HEK293T (cell line): ENCODE measurements around the gene RSPH6A.

Experiments used
- CTCF ChIA-PET: fragments of 350-600 bp; formaldehyde crosslinking; extraction: SDS; loops from one replicate; lab custom pipeline; 2021; ENCODE audit warnings: antibody characterized with exemption, inconsistent platforms; lab: Yijun Ruan, JAX
- POLR2A ChIA-PET: fragments of 350-600 bp; formaldehyde crosslinking; extraction: SDS; loops from one replicate; lab custom pipeline; 2020; ENCODE audit warnings: antibody characterized with exemption, inconsistent platforms; lab: Yijun Ruan, JAX
- DNase-seq: peaks from one replicate; pipeline ENCODE4 v3.0.0; 2012; ENCODE audit warnings: mixed read lengths; ENCODE audit errors: extremely low spot score
- ARNT ChIP-seq: fragments of 450-650 bp; IDR thresholded peaks from 2 replicates; pipeline ENCODE4 v1.6.1; 2017; ENCODE audit warnings: mild to moderate bottlenecking
- BHLHE40 ChIP-seq: fragments of 450-650 bp; IDR thresholded peaks from 2 replicates; pipeline ENCODE4 v1.6.1; 2016; ENCODE audit warnings: mild to moderate bottlenecking, moderate library complexity, borderline replicate concordance
- CTBP1 ChIP-seq: fragments of 450-650 bp; IDR thresholded peaks from 2 replicates; pipeline ENCODE4 v1.6.1; 2016; ENCODE audit warnings: borderline replicate concordance
- ELF4 ChIP-seq: fragments of 450-650 bp; IDR thresholded peaks from 2 replicates; pipeline ENCODE4 v1.6.1; 2017; ENCODE audit warnings: antibody characterized with exemption
- FOXA1 ChIP-seq: fragments of 450-650 bp; IDR thresholded peaks from 2 replicates; pipeline ENCODE4 v1.6.1; 2016; ENCODE audit warnings: mild to moderate bottlenecking
- FOXK2 ChIP-seq: fragments of 450-650 bp; IDR thresholded peaks from 2 replicates; pipeline ENCODE4 v1.6.1; 2016; ENCODE audit warnings: mild to moderate bottlenecking
- FOXM1 ChIP-seq: fragments of 450-650 bp; IDR thresholded peaks from 2 replicates; pipeline ENCODE4 v1.6.1; 2017; ENCODE audit warnings: mild to moderate bottlenecking, borderline replicate concordance
- HDGF ChIP-seq: fragments of 450-650 bp; IDR thresholded peaks from 2 replicates; pipeline ENCODE4 v1.6.1; 2017; ENCODE audit warnings: antibody characterized with exemption, borderline replicate concordance
- L3MBTL2 ChIP-seq: fragments of 450-650 bp; conservative IDR thresholded peaks from 2 replicates; pipeline ENCODE4 v1.6.1; 2016; ENCODE audit warnings: mild to moderate bottlenecking
- LEF1 ChIP-seq: fragments of 450-650 bp; IDR thresholded peaks from 2 replicates; pipeline ENCODE4 v1.6.1; 2017; ENCODE audit warnings: mild to moderate bottlenecking, borderline replicate concordance
- NFRKB ChIP-seq: fragments of 450-650 bp; IDR thresholded peaks from 2 replicates; pipeline ENCODE4 v1.6.1; 2016; ENCODE audit warnings: mild to moderate bottlenecking, moderate library complexity
- SP1 ChIP-seq: fragments of 450-650 bp; IDR thresholded peaks from 2 replicates; pipeline ENCODE4 v1.6.1; 2017
- SUZ12 ChIP-seq: fragments of 450-650 bp; IDR thresholded peaks from 2 replicates; pipeline ENCODE4 v1.6.1; 2016; ENCODE audit warnings: mild to moderate bottlenecking
- TARDBP ChIP-seq: fragments of 450-650 bp; IDR thresholded peaks from 2 replicates; pipeline ENCODE4 v1.6.1; 2016
- ZNF384 ChIP-seq: fragments of 450-650 bp; IDR thresholded peaks from 2 replicates; pipeline ENCODE4 v1.6.1; 2016
- TF ChIP-seq, protein P1 (sequence below): fragments of 450-650 bp; IDR thresholded peaks from 2 replicates; pipeline ENCODE4 v1.6.1; 2016

Gene RSPH6A

GRCh38 chr19:45785781-45786532 is 29.2 kb downstream of the RSPH6A start:
- TF ChIP-seq FOXM1 (no peak), L3MBTL2 (no peak), BHLHE40 (no peak), ARNT (no peak), LEF1 (no peak), FOXA1 (no peak), SUZ12 (no peak), NFRKB (no peak), HDGF (no peak), TARDBP (no peak), FOXK2 (no peak), ELF4 (no peak), ZNF384 (no peak), SP1 (no peak), CTBP1 (no peak)
- TF ChIP-seq, protein P1, sequence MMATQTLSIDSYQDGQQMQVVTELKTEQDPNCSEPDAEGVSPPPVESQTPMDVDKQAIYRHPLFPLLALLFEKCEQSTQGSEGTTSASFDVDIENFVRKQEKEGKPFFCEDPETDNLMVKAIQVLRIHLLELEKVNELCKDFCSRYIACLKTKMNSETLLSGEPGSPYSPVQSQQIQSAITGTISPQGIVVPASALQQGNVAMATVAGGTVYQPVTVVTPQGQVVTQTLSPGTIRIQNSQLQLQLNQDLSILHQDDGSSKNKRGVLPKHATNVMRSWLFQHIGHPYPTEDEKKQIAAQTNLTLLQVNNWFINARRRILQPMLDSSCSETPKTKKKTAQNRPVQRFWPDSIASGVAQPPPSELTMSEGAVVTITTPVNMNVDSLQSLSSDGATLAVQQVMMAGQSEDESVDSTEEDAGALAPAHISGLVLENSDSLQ, result no peak
- ChIA-PET CTCF (no interaction called here), POLR2A (interaction anchor here (1.0 kb wide), 1 partner anchor 18 kb away, joined by 3 read pairs; no protein-coding TSS in a partner anchor)
- DNase-seq, result no peak

DNA sequence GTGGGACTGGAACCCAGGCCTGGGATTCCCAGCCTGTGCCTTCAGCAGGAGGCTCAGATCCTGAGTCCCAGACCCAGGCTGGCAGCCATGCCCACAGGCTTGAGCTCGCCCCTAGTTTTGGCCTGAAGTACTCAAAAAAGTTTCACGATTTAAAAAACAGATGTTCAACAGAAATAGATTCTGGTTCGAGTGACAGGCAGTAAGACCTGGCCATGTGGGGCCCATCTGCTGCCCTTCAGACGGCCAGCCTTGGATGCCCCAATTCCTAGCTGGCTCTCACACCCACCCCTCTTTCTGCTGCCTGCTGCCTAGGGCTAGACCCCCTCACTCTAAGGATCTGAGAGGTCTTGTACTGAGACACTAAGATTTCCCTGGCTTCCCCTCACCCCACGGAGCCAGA is 30.0 kb downstream of the RSPH6A start:
- ChIA-PET POLR2A (interaction anchor here (1.0 kb wide), 1 partner anchor 14 kb away, joined by 4 read pairs; no protein-coding TSS in a partner anchor), CTCF (no interaction called here)
- no peak for TF ChIP-seq ELF4
- TF ChIP-seq FOXK2, result no peak
- TF ChIP-seq FOXM1, result no peak
- TF ChIP-seq HDGF, result no peak
- TF ChIP-seq ZNF384, result no peak
- no peak for TF ChIP-seq NFRKB
- no peak for TF ChIP-seq SUZ12
- TF ChIP-seq ARNT, result no peak
- no peak for TF ChIP-seq TARDBP
- TF ChIP-seq FOXA1, result no peak
- TF ChIP-seq, protein P1, result no peak
- TF ChIP-seq L3MBTL2, result no peak
- no peak for TF ChIP-seq BHLHE40
- TF ChIP-seq LEF1, result no peak
- no peak for TF ChIP-seq CTBP1
- TF ChIP-seq SP1, result no peak
- no peak for DNase-seq

DNA sequence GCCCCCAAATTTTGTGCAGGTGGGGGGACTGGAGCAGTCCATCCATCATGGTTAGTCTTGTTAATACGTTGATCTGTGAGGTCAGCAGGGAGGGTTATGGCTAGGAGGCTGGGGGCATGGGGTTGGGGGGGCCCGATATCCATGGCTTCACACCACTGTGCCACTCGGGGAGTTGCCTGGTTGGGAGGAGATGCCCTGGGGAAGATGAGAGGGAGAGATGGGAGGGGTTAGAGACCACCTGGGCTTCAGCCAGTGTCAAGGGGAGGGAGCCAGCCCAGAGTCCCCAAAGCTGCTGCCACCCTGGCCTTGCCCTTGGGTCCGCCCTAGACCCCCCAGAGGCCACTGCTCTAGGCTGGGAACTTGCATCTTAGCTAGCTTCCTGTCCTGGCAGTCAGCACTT is 31.0 kb downstream of the RSPH6A start:
- no peak for DNase-seq
- CTCF ChIA-PET, result interaction anchor here (0.6 to 1.2 kb wide), 2 partner anchors 15 to 106 kb away, joined by 4 read pairs; no protein-coding TSS in a partner anchor
- no peak for TF ChIP-seq HDGF
- TF ChIP-seq SP1, result no peak
- TF ChIP-seq, protein P1, result no peak
- TF ChIP-seq LEF1, result no peak
- TF ChIP-seq CTBP1, result no peak
- TF ChIP-seq SUZ12, result no peak
- TF ChIP-seq BHLHE40, result no peak
- TF ChIP-seq ZNF384, result no peak
- TF ChIP-seq NFRKB, result no peak
- TF ChIP-seq FOXA1, result no peak
- no peak for TF ChIP-seq ARNT
- TF ChIP-seq L3MBTL2, result no peak
- no peak for TF ChIP-seq FOXM1
- TF ChIP-seq FOXK2, result no peak
- no peak for TF ChIP-seq ELF4
- no peak for TF ChIP-seq TARDBP
- POLR2A ChIA-PET, result no interaction called here

GRCh38 chr19:45782820-45783785 is 32.0 kb downstream of the RSPH6A start:
- ChIA-PET POLR2A (interaction anchor here (0.7 to 2.4 kb wide), 4 partner anchors 11 to 91 kb away, joined by 3 to 9 read pairs (median 4); partner anchors contain the start of genes SIX5 and SNRPD2), CTCF (interaction anchor here (0.6 to 0.9 kb wide), 2 partner anchors 12 to 16 kb away, joined by 3 to 4 read pairs; no protein-coding TSS in a partner anchor)
- DNase-seq, result no peak

GRCh38 chr19:45782162-45782691 is 32.9 kb downstream of the RSPH6A start, which contains the start of gene DMPK:
TSS of gene DMPK (minus strand) at chr19:45782490. CDS start at chr19:45782352, 138 bp downstream.
- TF ChIP-seq BHLHE40 (no peak), ZNF384 (no peak), ARNT (no peak), SUZ12 (no peak)
- no peak for DNase-seq
- POLR2A ChIA-PET, result interaction anchor here (0.7 to 2.4 kb wide), 4 partner anchors 10 to 90 kb away, joined by 3 to 9 read pairs (median 4); partner anchors contain the start of genes SIX5 and SNRPD2
- CTCF ChIA-PET, result interaction anchor here (0.9 kb wide), 1 partner anchor 17 kb away, joined by 4 read pairs; no protein-coding TSS in a partner anchor

More at GRCh38 chr19:45782820-45783785, 32.0 kb downstream of the RSPH6A start:
- TF ChIP-seq BHLHE40, result no peak
- no peak for TF ChIP-seq NFRKB
- TF ChIP-seq ZNF384, result peak; percentile 67
